SK-N-SH treated with all-trans-retinoic acid at 6 μM for 48 hours (cell line): ENCODE results near the gene CHPF2.

Experiments used
- ATAC-seq: fragments of 200-7000 bp; cut with Tn5 transposase; 3 replicates; pipeline ENCODE4 v1.9.1; 2020; ENCODE audit warnings: mild to moderate bottlenecking, moderate library complexity
- ARNTL ChIP-seq: fragments of 450-650 bp; formaldehyde crosslinking; IDR thresholded peaks from 2 replicates; pipeline ENCODE4 v1.5.0; 2020; ENCODE audit warnings: low read depth, mild to moderate bottlenecking, moderate library complexity, borderline replicate concordance
- BACH2 ChIP-seq: fragments of 250-450 bp; sonication (Bioruptor Pico); IDR thresholded peaks from 2 replicates; pipeline ENCODE4 v1.9.0; 2021; ENCODE audit warnings: mild to moderate bottlenecking, borderline replicate concordance
- CSDC2 ChIP-seq: fragments of 250-450 bp; sonication (Bioruptor Pico); IDR thresholded peaks from 2 replicates; pipeline ENCODE4 v1.5.0; 2020; ENCODE audit warnings: mild to moderate bottlenecking, moderate library complexity
- ESRRG ChIP-seq: fragments of 250-450 bp; sonication (Bioruptor Pico); IDR thresholded peaks from 2 replicates; pipeline ENCODE4 v1.6.1; 2021; ENCODE audit warnings: mild to moderate bottlenecking
- GLIS3 ChIP-seq: fragments of 250-450 bp; sonication (Bioruptor Pico); IDR thresholded peaks from 2 replicates; pipeline ENCODE4 v1.5.0; 2020; ENCODE audit warnings: mild to moderate bottlenecking, moderate library complexity
- OSR1 ChIP-seq: fragments of 250-450 bp; sonication (Bioruptor Pico); IDR thresholded peaks from 2 replicates; pipeline ENCODE4 v1.8.0; 2022; ENCODE audit warnings: moderate library complexity, mild to moderate bottlenecking, inconsistent platforms
- PPARA ChIP-seq: fragments of 250-450 bp; sonication (Bioruptor Pico); IDR thresholded peaks from 2 replicates; pipeline ENCODE4 v1.5.0; 2020; ENCODE audit warnings: mild to moderate bottlenecking, borderline replicate concordance
- RARB ChIP-seq: fragments of 250-450 bp; sonication (Bioruptor Pico); IDR thresholded peaks from 2 replicates; pipeline ENCODE4 v1.8.0; 2021; ENCODE audit warnings: mild to moderate bottlenecking, moderate library complexity
- SNAI2 ChIP-seq: fragments of 250-450 bp; sonication (Bioruptor Pico); IDR thresholded peaks from 2 replicates; pipeline ENCODE4 v1.5.0; 2020; ENCODE audit warnings: mild to moderate bottlenecking, moderate library complexity
- TOX ChIP-seq: fragments of 250-450 bp; sonication (Bioruptor Pico); IDR thresholded peaks from 2 replicates; pipeline ENCODE4 v1.8.0; 2021; ENCODE audit warnings: mild to moderate bottlenecking, moderate library complexity, borderline replicate concordance
- ZC3H10 ChIP-seq: fragments of 250-450 bp; sonication (Bioruptor Pico); IDR thresholded peaks from 2 replicates; pipeline ENCODE4 v1.5.1; 2021; ENCODE audit warnings: mild to moderate bottlenecking, moderate library complexity
- ZFP3 ChIP-seq: fragments of 250-450 bp; sonication (Bioruptor Pico); IDR thresholded peaks from 2 replicates; pipeline ENCODE4 v1.5.0; 2020; ENCODE audit warnings: mild to moderate bottlenecking, moderate library complexity
- ZFP30 ChIP-seq: fragments of 450-650 bp; formaldehyde crosslinking; IDR thresholded peaks from 2 replicates; pipeline ENCODE4 v1.5.0; 2022; ENCODE audit warnings: mild to moderate bottlenecking, moderate library complexity
- ZNF565 ChIP-seq: fragments of 450-650 bp; formaldehyde crosslinking; conservative IDR thresholded peaks from 2 replicates; pipeline ENCODE4 v1.5.0; 2020; ENCODE audit warnings: low read depth, mild to moderate bottlenecking, moderate library complexity
- ZNF70 ChIP-seq: fragments of 450-650 bp; formaldehyde crosslinking; IDR thresholded peaks from 2 replicates; pipeline ENCODE4 v1.5.0; 2020; ENCODE audit warnings: mild to moderate bottlenecking, moderate library complexity
- ZNF8 ChIP-seq: fragments of 450-650 bp; formaldehyde crosslinking; IDR thresholded peaks from 2 replicates; pipeline ENCODE4 v1.5.0; 2020; ENCODE audit warnings: mild to moderate bottlenecking, moderate library complexity
- TF ChIP-seq, protein P1 (sequence below): fragments of 250-450 bp; sonication (Bioruptor Pico); IDR thresholded peaks from 2 replicates; pipeline ENCODE4 v1.5.0; 2020; ENCODE audit warnings: mild to moderate bottlenecking, moderate library complexity
- TF ChIP-seq, protein P2 (sequence below): fragments of 250-450 bp; sonication (Bioruptor Pico); IDR thresholded peaks from 2 replicates; pipeline ENCODE4 v1.5.1; 2020; ENCODE audit warnings: low read depth, mild to moderate bottlenecking, moderate library complexity
- TF ChIP-seq, protein P3 (sequence below): fragments of 250-450 bp; sonication (Bioruptor Pico); IDR thresholded peaks from 2 replicates; pipeline ENCODE4 v1.5.1; 2021; ENCODE audit warnings: mild to moderate bottlenecking, moderate library complexity
- TF ChIP-seq, protein P4 (sequence below): fragments of 250-450 bp; sonication (Bioruptor Pico); IDR thresholded peaks from 2 replicates; pipeline ENCODE4 v1.8.0; 2020; ENCODE audit warnings: mild to moderate bottlenecking, moderate library complexity, borderline replicate concordance
- TF ChIP-seq, protein P5 (sequence below): fragments of 250-450 bp; sonication (Bioruptor Pico); IDR thresholded peaks from 2 replicates; pipeline ENCODE4 v1.8.0; 2021; ENCODE audit warnings: low read depth, mild to moderate bottlenecking, moderate library complexity, borderline replicate concordance

CHPF2 gene

GRCh38 chr7:151186640-151187408 lies 45.5 kb upstream of the CHPF2 start, which contains the start of gene ASB10 (continued):
- TF ChIP-seq ZC3H10 (CRISPR knock-in tag) (no peak), SNAI2 (no peak), RARB (CRISPR knock-in tag) (no peak)

DNA sequence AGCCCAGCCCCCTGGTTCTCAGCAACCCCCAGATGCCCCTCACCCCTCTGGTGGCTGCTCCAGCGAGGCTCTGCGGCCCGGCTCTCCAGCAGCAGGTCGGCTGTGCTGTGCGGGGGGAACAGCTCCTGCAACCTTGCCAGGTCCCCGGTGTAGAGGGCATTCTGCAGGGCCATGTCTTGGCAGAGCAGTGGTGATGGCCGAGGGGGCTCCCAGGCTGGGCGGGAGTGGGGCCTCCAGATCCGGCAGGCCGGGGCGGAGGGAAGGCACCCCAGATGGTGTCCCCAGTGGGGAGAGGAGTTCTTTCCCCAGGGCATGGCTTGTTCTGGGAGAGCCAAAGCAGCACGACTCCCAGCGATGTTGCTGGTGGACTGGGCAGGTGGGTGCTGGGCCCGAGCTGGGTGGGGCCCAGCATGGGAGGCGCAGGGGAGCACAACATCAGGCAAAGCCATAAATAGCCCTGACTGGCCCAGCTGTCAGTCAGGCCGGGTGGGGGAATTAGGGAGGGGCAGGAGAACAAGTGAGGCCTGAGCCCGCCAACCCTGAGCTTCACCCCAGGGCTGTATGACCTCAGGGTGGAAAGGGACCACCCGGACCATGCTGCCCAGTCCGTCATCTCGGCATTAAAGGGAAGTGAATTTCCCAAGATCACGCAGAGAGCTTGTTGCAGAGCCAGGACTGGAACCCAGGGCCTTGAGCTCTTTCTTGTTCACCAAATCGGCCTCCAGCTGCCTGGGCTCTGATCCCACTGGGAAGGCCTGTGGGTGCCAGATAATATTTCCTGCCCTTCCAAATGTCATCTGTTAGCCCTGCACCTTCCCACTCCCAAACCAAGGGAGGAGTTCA lies 44.7 kb upstream of the CHPF2 start:
- ATAC-seq = no peak
- TF ChIP-seq, protein P1, sequence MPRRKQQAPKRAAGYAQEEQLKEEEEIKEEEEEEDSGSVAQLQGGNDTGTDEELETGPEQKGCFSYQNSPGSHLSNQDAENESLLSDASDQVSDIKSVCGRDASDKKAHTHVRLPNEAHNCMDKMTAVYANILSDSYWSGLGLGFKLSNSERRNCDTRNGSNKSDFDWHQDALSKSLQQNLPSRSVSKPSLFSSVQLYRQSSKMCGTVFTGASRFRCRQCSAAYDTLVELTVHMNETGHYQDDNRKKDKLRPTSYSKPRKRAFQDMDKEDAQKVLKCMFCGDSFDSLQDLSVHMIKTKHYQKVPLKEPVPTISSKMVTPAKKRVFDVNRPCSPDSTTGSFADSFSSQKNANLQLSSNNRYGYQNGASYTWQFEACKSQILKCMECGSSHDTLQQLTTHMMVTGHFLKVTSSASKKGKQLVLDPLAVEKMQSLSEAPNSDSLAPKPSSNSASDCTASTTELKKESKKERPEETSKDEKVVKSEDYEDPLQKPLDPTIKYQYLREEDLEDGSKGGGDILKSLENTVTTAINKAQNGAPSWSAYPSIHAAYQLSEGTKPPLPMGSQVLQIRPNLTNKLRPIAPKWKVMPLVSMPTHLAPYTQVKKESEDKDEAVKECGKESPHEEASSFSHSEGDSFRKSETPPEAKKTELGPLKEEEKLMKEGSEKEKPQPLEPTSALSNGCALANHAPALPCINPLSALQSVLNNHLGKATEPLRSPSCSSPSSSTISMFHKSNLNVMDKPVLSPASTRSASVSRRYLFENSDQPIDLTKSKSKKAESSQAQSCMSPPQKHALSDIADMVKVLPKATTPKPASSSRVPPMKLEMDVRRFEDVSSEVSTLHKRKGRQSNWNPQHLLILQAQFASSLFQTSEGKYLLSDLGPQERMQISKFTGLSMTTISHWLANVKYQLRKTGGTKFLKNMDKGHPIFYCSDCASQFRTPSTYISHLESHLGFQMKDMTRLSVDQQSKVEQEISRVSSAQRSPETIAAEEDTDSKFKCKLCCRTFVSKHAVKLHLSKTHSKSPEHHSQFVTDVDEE (CRISPR knock-in tag) = no peak
- TF ChIP-seq ZFP30 = no peak
- TF ChIP-seq, protein P2, sequence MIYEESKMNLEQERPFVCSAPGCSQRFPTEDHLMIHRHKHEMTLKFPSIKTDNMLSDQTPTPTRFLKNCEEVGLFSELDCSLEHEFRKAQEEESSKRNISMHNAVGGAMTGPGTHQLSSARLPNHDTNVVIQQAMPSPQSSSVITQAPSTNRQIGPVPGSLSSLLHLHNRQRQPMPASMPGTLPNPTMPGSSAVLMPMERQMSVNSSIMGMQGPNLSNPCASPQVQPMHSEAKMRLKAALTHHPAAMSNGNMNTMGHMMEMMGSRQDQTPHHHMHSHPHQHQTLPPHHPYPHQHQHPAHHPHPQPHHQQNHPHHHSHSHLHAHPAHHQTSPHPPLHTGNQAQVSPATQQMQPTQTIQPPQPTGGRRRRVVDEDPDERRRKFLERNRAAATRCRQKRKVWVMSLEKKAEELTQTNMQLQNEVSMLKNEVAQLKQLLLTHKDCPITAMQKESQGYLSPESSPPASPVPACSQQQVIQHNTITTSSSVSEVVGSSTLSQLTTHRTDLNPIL = no peak
- no peak for TF ChIP-seq BACH2 (CRISPR knock-in tag)
- TF ChIP-seq, protein P3, sequence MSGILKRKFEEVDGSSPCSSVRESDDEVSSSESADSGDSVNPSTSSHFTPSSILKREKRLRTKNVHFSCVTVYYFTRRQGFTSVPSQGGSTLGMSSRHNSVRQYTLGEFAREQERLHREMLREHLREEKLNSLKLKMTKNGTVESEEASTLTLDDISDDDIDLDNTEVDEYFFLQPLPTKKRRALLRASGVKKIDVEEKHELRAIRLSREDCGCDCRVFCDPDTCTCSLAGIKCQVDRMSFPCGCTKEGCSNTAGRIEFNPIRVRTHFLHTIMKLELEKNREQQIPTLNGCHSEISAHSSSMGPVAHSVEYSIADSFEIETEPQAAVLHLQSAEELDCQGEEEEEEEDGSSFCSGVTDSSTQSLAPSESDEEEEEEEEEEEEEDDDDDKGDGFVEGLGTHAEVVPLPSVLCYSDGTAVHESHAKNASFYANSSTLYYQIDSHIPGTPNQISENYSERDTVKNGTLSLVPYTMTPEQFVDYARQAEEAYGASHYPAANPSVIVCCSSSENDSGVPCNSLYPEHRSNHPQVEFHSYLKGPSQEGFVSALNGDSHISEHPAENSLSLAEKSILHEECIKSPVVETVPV (CRISPR knock-in tag) = no peak
- TF ChIP-seq ZNF8 (CRISPR knock-in tag) = no peak
- no peak for TF ChIP-seq TOX (CRISPR knock-in tag)
- TF ChIP-seq ARNTL = no peak
- TF ChIP-seq GLIS3 (CRISPR knock-in tag) = no peak
- no peak for TF ChIP-seq ZNF70 (CRISPR knock-in tag)
- TF ChIP-seq RARB (CRISPR knock-in tag) = no peak
- TF ChIP-seq PPARA = no peak
- TF ChIP-seq, protein P4, sequence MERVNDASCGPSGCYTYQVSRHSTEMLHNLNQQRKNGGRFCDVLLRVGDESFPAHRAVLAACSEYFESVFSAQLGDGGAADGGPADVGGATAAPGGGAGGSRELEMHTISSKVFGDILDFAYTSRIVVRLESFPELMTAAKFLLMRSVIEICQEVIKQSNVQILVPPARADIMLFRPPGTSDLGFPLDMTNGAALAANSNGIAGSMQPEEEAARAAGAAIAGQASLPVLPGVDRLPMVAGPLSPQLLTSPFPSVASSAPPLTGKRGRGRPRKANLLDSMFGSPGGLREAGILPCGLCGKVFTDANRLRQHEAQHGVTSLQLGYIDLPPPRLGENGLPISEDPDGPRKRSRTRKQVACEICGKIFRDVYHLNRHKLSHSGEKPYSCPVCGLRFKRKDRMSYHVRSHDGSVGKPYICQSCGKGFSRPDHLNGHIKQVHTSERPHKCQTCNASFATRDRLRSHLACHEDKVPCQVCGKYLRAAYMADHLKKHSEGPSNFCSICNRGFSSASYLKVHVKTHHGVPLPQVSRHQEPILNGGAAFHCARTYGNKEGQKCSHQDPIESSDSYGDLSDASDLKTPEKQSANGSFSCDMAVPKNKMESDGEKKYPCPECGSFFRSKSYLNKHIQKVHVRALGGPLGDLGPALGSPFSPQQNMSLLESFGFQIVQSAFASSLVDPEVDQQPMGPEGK (CRISPR knock-in tag) = no peak
- no peak for TF ChIP-seq CSDC2 (CRISPR knock-in tag)
- no peak for TF ChIP-seq ZFP3 (CRISPR knock-in tag)

DNA sequence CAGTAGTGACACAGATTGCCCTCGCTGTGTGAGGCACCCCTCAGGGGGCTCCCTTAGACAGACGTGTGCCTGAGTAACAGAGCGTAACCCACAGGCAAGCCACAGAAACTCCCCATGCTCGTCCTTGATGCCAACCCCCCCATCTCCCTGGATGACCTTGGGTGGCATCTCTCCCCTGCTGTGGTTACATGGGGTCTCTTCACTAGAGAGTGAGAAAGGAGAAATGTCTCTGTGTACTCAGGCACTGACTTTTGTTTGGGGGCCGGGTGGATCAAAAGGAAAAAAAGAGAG lies 44.1 kb upstream of the CHPF2 start:
- no peak for ATAC-seq
- TF ChIP-seq ARNTL (no peak), ZFP30 (no peak)

GRCh38 chr7:151189038-151189437 lies 43.2 kb upstream of the CHPF2 start:
- no peak for ATAC-seq
- TF ChIP-seq, protein P5, sequence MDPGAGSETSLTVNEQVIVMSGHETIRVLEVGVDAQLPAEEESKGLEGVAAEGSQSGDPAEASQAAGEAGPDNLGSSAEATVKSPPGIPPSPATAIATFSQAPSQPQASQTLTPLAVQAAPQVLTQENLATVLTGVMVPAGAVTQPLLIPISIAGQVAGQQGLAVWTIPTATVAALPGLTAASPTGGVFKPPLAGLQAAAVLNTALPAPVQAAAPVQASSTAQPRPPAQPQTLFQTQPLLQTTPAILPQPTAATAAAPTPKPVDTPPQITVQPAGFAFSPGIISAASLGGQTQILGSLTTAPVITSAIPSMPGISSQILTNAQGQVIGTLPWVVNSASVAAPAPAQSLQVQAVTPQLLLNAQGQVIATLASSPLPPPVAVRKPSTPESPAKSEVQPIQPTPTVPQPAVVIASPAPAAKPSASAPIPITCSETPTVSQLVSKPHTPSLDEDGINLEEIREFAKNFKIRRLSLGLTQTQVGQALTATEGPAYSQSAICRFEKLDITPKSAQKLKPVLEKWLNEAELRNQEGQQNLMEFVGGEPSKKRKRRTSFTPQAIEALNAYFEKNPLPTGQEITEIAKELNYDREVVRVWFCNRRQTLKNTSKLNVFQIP = no peak
- TF ChIP-seq ZNF565 = no peak
- TF ChIP-seq ESRRG (CRISPR knock-in tag) = no peak
- TF ChIP-seq ZNF8 (CRISPR knock-in tag) = no peak
- no peak for TF ChIP-seq ZFP3 (CRISPR knock-in tag)
- TF ChIP-seq BACH2 (CRISPR knock-in tag) = no peak
- TF ChIP-seq, protein P1 (CRISPR knock-in tag) = no peak
- TF ChIP-seq ZNF70 (CRISPR knock-in tag) = no peak
- TF ChIP-seq OSR1 (CRISPR knock-in tag) = no peak
- TF ChIP-seq ZFP30 = no peak
- no peak for TF ChIP-seq SNAI2
- TF ChIP-seq, protein P4 (CRISPR knock-in tag) = no peak
- no peak for TF ChIP-seq TOX (CRISPR knock-in tag)
